DMS 273 treated with DMSO at 0.1 percent for 48 hours (cell line): ENCODE measurements around the gene CIB4.

Experiments used
- DNase-seq: peaks from one replicate; lab custom pipeline; 2025; lab: John Stamatoyannopoulos, UW

CIB4 gene

DNA sequence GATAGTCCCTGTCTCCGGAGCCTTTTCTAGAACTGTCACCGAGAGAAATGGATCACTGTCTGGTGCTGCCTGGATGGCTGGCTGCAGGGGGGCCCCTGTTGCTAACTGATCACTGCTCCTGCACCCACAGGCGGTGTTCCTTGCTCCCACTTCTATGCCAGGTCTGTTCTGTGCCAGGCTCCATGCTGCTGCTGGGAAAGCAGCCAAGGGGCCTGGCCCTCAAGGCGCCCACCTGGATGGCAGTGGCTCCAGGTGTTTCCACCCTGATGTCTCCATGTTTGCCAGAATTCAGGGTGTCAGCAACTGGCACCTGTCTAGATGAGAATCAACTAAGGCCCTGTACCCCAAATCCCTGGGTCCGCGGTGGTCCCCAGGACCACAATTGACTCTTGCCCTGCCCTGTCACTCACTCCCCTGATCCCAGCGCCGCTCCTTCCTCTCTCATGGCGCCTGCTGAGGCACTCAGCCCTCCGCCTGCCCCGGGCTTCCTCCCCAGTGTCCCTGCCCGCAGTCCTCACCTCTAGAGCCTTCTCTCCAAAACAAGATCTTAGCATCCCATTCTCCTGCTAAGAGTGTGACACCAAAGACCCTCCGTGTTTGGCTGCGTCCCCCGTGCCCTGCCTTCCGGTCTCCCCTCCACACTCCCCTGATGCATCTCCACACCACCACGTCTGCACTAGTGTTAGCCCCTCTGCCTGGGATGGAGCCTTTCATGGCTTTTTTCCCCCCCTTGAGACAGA lies 90.7 kb downstream of the CIB4 start:
- DNase-seq = no peak

DNA sequence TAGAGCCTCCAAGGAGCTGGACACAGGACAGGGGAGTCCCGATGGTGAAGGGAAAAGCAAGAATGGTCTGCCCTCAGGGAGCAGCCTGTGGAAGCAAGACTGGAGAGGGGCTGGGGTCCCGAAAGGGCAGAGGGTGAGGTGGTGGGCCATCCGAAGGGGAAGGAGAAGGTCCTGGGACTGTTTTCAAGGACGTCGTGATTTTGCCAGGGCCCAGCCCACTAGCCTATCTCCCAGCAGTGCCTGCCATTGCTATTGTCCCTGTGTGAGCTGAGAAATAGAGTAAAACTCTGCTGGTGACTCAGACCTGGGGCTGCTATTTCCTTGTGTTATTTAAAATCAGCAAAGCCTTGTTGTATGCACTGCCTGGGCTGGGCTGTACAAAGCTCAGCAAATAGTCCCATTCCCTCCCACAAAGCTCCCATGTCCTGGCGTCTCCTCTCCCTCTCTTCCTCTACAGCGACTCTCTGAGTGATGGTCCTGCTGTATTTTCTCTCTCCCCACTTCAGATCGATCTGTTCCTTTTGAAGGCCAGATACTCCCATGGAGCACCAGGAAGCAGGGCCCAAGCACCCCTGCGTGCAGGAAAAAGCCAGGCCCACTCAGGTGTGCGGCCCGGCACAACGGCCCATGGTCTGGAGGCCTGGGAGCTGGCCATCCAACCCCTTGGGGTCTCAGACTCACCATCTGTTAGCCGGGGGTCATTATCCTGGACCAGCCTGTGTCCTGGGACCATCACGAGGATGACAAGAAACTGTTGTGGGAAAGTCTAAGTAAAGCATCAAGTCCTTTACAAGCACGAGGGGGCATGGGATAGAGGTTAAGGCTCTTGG lies 98.3 kb downstream of the CIB4 start:
- no peak for DNase-seq

DNA sequence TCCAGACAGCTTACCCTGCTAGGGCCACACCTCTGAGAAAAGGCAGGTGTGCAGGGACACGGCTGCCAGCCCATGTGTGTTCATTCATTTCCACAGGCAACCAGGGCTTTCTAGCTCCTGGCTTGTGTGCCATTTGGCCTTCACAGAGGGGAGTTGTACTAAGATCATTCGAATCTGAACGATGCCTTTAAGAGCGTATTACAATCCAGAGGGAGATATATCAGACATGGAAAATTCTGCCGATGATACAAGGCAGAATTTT lies 99.0 kb downstream of the CIB4 start:
- DNase-seq = no peak

DNA sequence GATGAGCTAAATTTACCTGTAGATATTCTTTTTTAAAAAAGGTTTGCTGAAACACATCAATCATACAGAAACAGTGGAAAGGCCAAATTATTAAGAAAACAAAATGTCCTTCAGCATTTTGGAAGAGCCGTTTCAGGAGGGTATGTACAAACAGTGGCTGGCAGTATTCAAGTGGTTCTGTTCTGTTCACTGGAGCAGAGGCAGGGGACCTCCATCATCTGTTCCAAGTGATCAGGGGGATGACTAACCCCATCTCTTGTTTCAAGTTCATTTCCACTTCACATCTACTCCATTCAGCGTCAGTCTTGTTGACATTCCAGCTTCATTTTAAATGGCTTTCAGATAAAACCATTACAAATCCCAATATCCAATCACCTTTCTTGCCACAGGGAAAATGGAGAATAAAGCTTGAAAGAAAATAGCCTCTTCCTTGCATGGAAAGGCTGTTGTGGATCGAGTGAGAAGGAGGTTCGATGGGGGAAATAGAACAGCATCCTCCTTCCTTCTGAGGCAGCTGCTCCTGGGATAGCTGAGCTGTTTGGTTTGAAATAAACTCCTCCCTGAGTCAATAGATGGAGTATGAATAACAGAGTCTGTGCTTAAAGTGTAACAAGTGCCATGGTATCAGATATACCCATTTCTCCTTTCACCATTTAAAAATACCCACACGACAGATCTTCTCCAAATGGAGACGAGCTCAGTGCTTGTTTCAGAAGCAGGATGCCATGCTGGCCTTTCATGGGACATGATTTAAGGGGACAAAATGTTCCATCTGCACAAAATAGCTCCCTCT lies 99.6 kb downstream of the CIB4 start:
- DNase-seq = no peak

DNA sequence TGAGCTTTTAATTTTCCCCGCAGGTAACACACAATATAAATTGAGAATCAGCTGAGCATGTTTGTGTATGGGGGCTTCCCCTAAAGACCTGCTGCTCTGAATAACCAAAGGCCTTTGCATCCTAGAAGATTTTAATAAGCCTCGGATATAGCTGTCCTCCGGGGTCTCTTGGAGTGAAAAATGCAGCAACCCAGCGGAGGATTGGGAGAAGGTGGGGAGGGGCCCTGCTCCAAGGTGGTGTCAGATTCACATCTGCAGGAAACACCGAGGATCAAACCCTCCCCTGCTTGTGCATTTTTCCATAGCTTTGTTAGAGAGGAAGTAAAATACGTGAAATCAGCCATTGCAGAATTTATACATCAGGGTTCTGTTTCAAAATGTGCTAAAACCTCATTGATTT lies 100.2 kb downstream of the CIB4 start:
- DNase-seq = no peak

DNA sequence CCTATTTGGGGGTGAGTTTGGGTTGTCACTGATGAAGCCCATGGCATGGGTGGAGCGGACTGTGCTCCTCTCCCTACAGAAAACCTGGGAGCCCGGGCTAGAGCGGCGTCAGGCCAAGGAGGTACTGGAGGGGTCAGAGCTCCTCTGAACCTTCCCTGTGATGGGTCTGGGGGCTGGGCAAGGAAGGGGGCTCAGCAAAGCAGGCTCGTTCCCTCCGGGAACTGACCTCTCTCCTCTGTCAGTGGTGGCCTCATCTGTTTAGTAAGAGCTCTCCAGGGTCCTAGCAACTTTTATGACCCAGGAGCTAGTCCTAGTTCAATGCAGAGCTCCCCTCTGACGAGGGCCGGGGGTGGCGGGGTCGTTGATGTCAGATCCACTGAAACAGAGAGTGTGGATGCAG lies 100.9 kb downstream of the CIB4 start:
- no peak for DNase-seq

DNA sequence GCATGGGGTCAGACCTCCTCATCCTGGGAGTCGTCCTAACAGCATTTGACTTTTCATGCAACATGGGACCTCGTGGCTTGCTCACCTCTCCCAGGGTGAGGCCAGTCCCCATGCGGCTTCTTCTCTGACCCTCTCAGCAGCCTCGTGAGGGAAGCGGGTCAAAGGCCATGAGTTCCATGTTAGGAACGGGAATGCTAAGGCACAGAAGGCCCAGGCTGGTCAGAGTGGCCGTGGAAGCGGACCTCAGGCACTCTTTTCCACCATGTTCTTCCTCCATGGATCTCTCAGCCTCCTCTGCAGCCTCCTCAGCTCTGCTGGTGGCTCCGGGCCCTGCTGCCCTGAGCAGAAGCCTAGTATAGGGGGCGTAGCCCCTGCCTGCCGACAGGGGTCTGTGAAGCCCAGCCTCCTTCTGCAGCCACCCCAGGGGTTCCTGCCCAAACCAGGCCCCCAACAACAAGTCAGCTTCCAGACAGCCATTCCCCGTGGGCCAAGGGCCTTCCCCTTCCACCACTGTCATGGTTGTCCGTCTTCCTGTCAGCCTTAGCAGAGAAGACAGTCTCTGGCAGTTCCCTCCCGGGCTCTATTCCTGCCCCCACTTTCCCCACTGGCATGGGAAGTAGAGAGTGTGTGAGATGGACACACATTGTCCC lies 103.2 kb downstream of the CIB4 start:
- no peak for DNase-seq

DNA sequence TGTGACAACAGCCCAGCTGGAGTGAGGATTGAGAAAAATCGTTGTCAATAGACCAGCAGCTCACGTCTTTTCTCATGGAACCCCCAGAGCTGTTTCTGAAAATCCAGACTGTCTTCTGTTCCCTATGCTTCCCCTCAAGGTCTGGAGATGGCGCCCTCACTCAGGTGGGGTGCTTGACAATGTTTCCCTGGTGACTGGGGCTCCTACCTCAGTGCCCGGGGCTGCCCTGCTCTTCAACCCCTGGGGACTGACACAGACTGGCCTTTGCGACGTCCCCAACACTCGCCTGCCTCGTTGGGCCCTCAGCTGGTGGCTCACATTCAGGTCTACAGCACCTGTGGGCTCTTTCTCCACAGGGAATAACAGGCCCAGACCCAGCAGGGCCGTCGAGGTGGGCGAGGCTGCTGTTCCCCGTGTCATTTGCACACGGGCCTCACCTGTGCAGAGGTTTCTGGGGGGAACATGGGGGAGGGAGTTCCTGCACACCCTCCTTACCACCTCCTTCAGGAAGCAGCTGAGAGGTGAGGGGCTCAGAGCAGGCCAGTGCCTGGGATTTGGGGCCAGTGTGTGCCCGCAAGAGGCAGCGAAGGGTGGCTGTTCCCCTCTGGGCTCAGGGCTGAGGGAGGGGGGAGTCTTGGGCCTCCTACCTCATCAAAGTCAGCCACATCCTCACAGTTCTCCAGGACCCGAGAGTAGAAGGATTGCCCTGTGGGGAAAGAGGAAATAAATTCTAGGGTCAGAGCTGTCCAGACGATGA lies 103.9 kb downstream of the CIB4 start:
- DNase-seq = no peak

DNA sequence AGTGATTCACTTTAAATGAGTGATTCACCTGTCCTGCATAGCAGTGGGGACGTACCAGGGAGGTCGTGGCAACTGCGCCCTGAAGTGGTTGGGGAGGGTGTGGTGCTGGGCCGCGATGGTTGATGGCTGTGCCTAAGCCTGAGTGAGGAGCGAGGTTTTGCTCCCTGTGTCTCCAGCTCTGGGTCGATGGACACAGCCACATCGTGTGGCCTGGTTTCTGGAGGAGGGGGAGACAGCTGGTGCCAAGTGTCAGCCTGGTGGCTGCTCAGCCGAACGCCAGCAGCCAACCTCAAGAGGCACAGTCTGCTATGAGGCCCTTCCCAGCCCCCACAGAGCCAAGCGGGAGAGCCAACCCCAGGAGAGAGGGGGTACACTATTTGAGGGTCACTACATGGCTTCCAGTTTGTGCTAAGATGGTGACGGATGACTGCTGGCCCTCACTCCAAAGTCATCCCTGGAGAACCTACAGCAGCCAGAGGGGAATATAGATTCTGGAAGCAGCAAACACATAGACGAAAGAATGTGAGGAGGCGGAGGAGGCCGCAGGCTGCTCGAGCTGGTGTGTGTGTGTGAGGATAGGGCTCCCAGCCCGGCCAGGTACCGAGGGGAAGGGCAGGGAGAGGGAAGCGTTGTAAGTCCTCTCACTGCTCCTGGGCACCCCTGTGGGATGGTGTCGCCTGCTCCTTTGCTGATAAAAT lies 104.6 kb downstream of the CIB4 start:
- no peak for DNase-seq

DNA sequence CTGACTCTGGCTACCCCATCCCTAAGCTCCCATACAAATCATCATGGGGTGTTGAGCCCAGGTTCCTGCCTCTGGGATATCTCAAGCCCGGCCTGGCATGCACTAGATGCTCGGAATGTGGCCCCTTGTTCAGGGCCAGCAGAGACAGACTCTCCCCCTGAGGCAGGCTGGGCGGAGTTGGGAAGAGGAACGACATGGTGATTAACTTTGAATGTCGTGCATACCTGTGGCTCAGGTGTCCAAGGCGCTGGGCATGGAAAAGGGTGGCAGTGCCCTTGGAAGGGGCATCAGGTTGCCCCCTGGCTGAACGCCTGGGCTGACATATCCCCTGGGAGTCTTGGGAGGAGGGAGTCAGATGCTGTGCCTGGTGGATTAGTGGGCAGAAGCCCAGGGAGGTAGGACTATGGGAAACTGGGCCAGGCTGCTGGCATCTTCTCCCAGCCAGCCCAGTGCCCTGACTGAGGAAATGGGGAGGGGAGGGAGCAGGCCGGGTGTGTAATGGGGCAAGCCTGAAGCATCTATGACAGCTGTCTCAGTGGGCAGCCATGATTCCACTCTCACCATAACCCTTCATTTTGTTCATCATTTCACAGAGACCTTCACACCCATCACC lies 105.4 kb downstream of the CIB4 start:
- no peak for DNase-seq

DNA sequence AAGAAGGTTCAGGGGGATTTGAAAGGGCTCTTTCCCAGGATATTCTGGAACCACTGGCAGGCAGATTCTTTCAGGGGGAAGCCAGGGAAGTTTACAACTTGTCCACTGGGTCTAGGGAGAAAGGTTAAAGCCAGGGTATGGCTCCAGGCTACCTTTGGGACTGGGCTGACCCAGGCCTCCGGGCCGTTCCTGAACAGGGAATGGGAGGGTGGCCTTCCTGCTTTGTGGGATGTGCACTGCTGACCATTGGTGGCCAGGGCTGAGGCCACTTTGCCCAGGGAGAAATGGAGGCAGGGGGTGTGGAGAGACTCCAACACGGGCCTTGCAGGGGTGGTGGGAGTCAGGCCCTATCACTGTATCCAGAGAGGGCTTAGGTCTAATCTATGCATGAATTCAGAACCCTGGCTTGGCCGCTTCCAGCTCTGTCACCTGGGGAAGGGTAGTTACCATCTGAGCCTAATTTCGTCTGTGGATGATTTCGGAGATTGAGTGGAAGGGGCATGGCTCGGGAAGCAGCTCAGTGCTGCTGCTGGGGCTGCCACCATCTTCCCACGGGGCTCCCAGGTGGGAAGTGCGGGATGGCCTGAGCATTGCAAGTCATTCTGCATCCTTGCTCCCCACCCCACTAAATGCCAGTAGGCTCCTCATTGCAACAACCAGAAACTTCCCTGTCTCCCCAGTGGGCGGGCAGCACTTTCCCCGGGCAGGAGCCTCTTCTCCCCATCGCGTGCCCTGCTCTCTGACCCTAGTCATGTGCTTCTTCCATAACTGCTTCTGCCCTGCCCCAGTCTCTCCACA lies 106.1 kb downstream of the CIB4 start:
- DNase-seq = no peak

DNA sequence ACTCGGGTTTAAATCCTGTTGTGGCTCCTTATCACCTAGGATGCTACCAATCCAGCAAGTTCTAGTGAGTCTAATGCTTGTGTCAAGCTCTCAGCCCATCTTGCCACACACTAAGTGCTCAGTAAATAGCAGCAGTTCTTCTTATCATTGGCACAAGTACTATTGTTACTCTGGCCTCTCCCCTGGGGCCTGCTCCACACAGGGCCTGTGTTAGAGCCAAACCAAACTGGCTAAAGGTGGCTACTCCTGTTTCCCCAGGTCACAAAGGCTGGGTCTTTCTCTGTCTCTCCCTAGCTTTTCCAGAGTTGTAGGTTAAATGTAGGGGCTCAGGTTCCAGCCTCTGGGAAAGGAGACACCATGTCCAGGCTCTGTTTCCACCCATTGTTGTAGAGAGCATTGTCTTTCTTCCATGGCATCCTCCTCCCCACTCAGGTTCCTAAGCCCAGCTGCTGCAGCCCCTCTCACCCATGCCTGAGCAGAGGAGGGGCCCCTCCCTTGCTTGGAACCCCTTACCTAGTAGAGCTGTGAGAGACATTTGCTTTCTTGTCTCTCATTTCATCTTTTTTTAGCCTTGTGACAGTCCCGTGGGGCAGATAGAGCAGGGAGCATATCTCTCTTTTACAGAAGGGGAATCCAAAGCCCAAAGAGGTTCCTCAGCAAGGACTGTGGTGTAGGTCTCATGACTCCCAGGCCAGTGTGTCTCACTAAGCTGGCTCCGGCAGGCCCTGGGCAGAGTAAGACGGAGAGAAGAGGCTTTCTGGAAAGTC lies 106.9 kb downstream of the CIB4 start:
- no peak for DNase-seq

DNA sequence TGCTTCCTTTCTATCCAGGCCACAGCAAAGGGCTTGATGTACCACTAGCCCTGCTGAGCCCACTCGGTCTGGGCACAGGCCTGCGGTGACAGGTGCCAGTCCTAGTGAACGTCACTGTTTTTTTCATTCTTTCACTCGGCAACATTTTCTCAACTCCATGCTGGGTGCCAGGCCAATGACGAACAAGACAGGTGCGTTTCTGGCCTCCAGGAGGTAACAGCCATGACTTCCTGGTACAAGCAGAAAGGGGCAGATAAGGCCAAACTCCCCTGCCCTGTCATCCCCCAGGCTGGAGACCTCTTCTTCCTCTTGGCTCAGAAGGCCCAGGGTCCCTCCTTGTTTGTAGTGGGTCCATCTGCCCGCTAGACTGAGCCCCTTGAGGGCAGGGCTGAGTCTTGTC lies 107.5 kb downstream of the CIB4 start:
- DNase-seq = no peak

DNA sequence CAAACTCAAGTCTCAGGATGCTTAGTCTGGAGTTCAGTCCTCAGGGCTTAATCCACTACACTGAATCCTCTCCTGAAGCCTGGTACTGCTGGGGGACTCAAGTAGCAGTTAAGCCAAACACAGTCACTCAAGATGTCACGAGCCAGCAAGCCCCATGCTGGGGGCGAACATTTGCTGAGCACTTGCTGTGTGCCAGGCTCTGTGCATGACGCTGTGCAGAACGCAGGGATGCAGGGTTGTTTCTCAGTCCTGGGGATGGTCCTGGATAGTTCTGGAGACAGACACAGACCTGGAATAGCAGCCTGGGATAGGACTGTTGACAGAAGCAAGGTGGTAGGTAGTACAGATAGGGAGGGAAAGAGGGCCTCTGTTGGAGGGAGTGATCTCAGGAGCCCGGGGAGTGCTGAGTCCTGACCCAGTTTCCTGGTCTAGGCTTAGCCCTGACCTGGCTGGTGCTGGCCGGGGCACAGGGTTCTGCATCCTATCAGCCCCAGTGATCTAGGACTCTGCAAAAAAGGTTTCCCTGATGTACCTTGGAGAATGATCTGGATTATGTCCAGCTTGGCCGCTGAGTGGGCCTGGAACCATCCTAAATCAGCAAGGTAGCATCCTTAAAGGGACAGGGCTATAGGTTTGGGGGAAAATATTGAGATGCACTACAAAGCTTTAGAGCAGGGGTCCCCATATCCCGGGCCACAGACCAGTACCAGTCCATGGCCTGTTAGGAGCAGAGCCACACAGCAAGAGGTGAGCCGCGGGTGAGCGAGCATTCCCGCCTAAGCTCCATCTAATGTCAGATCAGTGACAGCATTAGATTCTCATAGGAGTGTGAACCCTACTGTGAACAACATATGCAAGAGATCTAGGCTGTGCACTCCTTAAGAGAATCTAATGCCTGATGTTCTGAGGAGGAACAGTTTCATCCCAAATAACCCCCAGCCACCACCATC lies 108.6 kb downstream of the CIB4 start:
- no peak for DNase-seq
